ENCODE measurements around the gene TRPM7.

TRPM7 gene

DNA sequence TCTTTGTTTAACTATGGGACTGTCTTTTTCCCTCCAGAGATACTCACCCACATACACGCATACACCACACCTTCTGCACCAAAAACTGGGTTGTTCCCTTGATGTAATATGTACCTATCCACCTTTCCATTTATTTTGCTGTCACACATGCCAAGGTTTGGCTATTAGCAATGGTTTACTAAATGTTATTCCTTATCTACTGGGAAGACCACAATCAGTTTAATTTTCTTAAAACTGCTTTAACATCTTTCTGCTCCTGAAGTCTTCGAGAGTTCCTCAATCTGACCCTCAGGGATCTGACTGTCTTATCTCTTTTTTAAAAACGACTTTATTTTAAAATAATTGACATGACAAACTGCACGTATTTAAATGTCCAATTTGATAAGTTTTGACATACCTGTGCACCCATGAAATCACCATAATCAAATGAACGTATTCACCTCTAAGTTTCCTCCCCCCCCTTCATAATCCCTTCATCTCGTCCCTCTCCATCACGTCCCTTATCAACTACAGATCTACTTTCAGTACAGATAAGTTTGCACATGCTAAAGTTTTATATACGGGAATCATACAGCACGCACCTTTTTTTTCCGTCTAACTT lies 805 bp upstream of the TRPM7 start:
- H3K27ac ChIP-seq (ENCODE audit: low read length): no peak overlapping the region
- H3K36me3 ChIP-seq (ENCODE audit: insufficient read depth, low read depth, low read length): peaks cover 15% of the 10 kb centered on the region
- no peaks in the 10 kb centered on the region for H3K9me3 ChIP-seq (ENCODE audit: insufficient read depth, low read depth, low read length)
- H3K4me3 ChIP-seq (ENCODE audit: low read length): peak overlapping the region; percentile 100
- peaks cover 2% of the 10 kb centered on the region; the same call in 1 of the 2 replicates for H3K4me1 ChIP-seq (ENCODE audit: insufficient read depth, low read length)
- no peaks in the 10 kb centered on the region for H3K27me3 ChIP-seq (ENCODE audit: insufficient read depth, low read length)
- H3K9ac ChIP-seq (ENCODE audit: low read depth, low read length): peak overlapping the region; percentile 99

DNA sequence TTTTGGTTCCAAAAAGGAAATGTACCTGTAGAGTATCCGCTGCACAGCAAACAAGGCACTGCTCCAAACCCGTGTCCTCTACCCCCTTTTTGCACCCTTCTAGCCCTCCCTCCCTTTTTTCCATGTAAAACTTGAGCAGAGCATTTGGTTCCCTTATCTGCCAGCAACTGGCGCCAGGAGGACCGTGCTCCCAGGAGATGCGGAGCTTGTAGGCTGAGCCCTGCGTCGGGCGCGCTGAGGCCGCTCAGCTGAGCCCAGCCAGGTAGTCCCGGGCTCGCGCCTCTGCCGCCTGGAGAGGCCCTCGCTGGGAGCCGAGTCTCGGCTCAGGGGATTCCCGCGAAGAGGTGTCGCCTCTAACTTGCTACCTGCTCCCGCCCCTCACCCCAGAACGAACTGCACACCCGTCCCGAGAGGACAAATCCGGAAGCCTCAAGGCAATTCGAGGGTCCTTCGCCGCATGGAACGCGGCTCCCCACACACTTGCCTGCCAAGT lies 575 bp downstream of the TRPM7 start:
- Histone ChIP-seq H3K36me3 (ENCODE audit: insufficient read depth, low read depth, low read length) (peaks cover 15% of the 10 kb centered on the region), H3K27ac (ENCODE audit: low read length) (peak overlapping the region; percentile 63), H3K9ac (ENCODE audit: low read depth, low read length) (peak overlapping the region; percentile 99), H3K27me3 (ENCODE audit: insufficient read depth, low read length) (no peaks in the 10 kb centered on the region), H3K4me1 (ENCODE audit: insufficient read depth, low read length) (peaks cover 2% of the 10 kb centered on the region; the same call in 1 of the 2 replicates), H3K4me3 (ENCODE audit: low read length) (peak overlapping the region; percentile 100), H3K9me3 (ENCODE audit: insufficient read depth, low read depth, low read length) (no peaks in the 10 kb centered on the region)

DNA sequence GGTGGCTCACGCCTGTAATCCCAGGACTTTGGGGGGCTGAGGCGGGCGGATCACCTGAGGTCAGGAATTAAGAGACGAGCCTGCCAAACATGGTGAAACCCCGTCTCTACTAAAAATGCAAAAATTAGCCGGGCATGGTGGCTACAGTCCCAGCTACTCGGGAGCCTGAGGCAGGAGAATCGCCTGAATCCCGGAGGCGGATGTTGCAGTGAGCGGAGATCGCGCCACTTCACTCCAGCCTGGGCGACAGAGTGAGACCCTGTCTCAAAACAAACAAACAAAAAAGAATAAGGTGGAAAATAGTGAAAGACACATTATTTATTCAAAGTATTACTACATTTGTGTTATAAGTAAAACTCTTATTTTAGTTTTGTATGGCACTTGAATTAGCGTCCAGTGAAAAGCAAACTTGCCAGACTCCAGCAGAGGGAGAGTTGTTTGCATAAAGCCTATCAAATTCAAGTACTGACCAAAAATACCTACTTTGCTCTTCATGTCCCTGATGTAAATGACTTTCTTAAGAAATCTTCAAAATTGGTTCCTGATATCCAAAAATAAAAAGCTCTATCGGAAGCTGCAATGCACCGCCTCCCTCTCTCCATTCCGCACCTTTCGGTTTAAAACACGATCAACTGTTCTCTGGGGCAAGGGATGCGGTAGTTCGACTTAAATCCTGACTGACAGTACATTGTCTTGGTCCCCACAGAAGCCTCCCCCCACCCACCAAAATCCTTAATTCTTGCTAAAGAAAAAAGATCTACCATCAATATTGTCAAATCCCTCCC lies 1.2 kb downstream of the TRPM7 start:
- Histone ChIP-seq H3K4me3 (ENCODE audit: low read length) (peak overlapping the region; percentile 100), H3K9me3 (ENCODE audit: insufficient read depth, low read depth, low read length) (no peaks in the 10 kb centered on the region), H3K9ac (ENCODE audit: low read depth, low read length) (peak overlapping the region; percentile 99), H3K27me3 (ENCODE audit: insufficient read depth, low read length) (no peaks in the 10 kb centered on the region), H3K27ac (ENCODE audit: low read length) (peak overlapping the region; percentile 63), H3K36me3 (ENCODE audit: insufficient read depth, low read depth, low read length) (peaks cover 15% of the 10 kb centered on the region), H3K4me1 (ENCODE audit: insufficient read depth, low read length) (peaks cover 2% of the 10 kb centered on the region; the same call in 1 of the 2 replicates)

DNA sequence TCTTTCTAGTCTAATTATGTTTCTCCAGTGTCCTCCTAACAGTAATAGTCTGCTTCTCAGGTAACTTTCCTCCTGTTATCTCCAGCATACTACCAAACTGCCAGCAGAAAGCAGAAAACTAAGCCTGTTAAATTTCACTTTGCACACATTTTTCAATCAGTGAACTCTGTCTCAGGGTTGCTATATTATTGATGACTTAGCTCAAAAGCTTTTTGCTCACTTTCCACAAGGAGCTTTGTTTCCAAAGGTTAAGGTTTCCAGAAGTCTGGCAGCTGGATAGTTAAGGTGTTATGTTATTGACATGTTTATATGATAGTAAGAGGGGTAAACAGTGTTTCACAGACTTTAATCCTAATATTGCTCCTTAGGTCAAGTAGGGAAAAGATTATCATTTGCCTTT lies 5.1 kb downstream of the TRPM7 start:
- peaks cover 15% of the 10 kb centered on the region for H3K36me3 ChIP-seq (ENCODE audit: insufficient read depth, low read depth, low read length)
- no peak overlapping the region for H3K27ac ChIP-seq (ENCODE audit: low read length)
- H3K9me3 ChIP-seq (ENCODE audit: insufficient read depth, low read depth, low read length): no peaks in the 10 kb centered on the region
- H3K4me1 ChIP-seq (ENCODE audit: insufficient read depth, low read length): no peaks in the 10 kb centered on the region
- no peaks in the 10 kb centered on the region for H3K27me3 ChIP-seq (ENCODE audit: insufficient read depth, low read length)
- no peak overlapping the region for H3K9ac ChIP-seq (ENCODE audit: low read depth, low read length)
- H3K4me3 ChIP-seq (ENCODE audit: low read length): no peak overlapping the region

DNA sequence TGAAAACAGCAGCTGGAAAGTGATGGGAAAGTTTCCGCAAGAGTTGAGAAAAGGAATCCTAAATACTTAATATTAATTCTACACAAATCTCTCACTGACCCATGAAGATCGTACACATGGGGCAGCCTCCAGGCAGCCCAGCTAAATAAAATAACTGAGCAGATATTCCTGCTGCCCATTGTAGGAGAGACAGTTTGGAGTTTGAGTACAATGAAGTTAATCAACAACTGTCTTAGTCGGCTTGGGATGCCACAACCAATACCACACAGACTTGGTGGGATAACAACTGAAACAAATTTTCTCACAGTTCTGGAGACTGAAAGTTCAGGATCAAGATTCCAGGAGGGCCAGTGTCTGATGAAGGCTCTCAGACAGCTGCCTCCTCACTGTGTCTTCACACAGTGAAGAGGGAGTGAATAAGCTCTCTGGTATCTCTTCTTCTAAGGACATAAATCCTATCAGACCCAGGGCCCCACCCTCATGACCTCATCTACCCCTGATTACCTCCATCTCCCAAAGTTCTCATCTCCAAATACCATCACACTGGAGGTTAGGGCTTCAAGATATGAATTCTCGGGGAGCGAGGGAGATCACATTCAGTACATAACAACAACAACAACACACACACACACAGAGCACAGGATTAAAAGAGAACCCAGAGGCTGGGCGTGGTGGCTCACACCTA lies 9.7 kb downstream of the TRPM7 start:
- no peaks in the 10 kb centered on the region for H3K4me1 ChIP-seq (ENCODE audit: insufficient read depth, low read length)
- no peak overlapping the region for H3K9ac ChIP-seq (ENCODE audit: low read depth, low read length)
- no peak overlapping the region for H3K4me3 ChIP-seq (ENCODE audit: low read length)
- H3K36me3 ChIP-seq (ENCODE audit: insufficient read depth, low read depth, low read length): peaks cover 9% of the 10 kb centered on the region; the same call in 1 of the 2 replicates
- no peaks in the 10 kb centered on the region for H3K27me3 ChIP-seq (ENCODE audit: insufficient read depth, low read length)
- H3K9me3 ChIP-seq (ENCODE audit: insufficient read depth, low read depth, low read length): no peaks in the 10 kb centered on the region
- H3K27ac ChIP-seq (ENCODE audit: low read length): no peak overlapping the region

DNA sequence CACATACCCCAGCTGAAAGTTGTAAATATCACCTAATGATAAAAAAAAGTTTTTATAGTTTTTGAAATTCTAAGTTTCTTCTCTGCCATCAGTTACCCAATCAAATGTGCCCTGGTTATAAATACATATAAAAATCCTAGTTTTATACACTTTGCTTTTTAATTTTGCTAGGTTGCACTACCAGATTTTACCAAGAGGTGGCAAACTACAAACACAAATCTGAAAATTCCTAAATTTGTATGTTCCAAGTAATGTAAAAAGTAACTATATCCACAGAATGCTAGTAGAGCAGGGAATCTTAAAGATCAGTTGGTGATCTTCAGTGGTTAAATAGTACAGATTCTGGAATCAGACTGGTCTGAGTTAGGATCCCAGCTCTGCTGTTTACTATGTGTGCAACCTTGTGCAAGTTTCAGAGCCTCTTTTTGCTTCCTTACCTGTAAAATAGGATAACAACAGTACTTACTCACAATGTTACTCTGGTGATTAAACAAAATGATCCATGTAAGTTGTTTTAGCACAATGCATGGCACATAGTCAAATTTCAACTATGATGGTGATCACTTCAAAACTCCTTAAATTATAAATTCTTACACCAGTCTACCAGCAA lies 11.0 kb downstream of the TRPM7 start:
- Histone ChIP-seq H3K36me3 (ENCODE audit: insufficient read depth, low read depth, low read length) (peaks cover 9% of the 10 kb centered on the region; the same call in 1 of the 2 replicates), H3K27me3 (ENCODE audit: insufficient read depth, low read length) (no peaks in the 10 kb centered on the region), H3K9me3 (ENCODE audit: insufficient read depth, low read depth, low read length) (no peaks in the 10 kb centered on the region), H3K4me1 (ENCODE audit: insufficient read depth, low read length) (no peaks in the 10 kb centered on the region), H3K9ac (ENCODE audit: low read depth, low read length) (no peak overlapping the region), H3K27ac (ENCODE audit: low read length) (no peak overlapping the region), H3K4me3 (ENCODE audit: low read length) (no peak overlapping the region)

DNA sequence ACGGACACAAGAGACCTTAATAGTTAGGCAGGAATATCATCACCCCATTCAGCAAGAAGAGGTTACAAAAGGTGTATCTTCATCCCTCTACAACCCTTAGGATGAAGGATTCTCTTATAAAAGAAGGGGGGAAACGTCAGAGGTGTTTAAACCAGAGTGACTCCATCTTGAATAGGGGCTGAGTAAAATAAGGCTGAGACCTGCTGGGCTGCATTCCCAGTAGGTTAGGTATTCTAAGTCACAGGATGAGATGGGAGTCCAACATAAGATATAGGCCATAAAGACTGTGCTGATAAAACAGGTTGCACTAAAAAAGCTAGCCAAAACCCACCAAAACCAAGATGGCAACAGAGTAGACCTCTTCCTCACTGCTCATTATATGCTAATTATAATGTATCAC lies 16.5 kb downstream of the TRPM7 start:
- Histone ChIP-seq H3K9ac (ENCODE audit: low read depth, low read length) (no peak overlapping the region), H3K9me3 (ENCODE audit: insufficient read depth, low read depth, low read length) (peaks cover 5% of the 10 kb centered on the region; the same call in 1 of the 2 replicates), H3K27me3 (ENCODE audit: insufficient read depth, low read length) (no peaks in the 10 kb centered on the region), H3K4me1 (ENCODE audit: insufficient read depth, low read length) (no peaks in the 10 kb centered on the region), H3K4me3 (ENCODE audit: low read length) (no peak overlapping the region), H3K36me3 (ENCODE audit: insufficient read depth, low read depth, low read length) (peaks cover 21% of the 10 kb centered on the region), H3K27ac (ENCODE audit: low read length) (no peak overlapping the region)

DNA sequence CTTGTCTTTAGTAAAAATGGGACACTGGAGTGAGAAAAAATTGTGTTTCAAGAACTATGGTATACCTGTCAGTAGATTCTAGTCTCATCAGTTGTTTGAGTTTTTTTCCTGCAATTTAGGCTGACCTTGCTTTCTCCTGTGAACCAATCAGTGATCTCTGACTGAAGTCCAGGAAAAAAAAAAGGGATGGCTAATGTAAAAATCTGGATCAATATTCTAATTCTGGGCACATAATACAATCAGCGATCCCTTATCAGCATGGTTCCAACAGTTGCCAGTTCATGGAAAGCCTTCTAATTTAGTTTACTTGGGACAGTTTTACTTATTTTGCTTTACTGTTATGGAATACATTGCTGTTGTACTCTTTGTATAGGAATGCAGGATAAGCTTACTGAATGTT lies 17.0 kb downstream of the TRPM7 start:
- Histone ChIP-seq H3K9me3 (ENCODE audit: insufficient read depth, low read depth, low read length) (peaks cover 5% of the 10 kb centered on the region; the same call in 1 of the 2 replicates), H3K9ac (ENCODE audit: low read depth, low read length) (no peak overlapping the region), H3K27me3 (ENCODE audit: insufficient read depth, low read length) (no peaks in the 10 kb centered on the region), H3K36me3 (ENCODE audit: insufficient read depth, low read depth, low read length) (peaks cover 21% of the 10 kb centered on the region), H3K4me3 (ENCODE audit: low read length) (no peak overlapping the region), H3K27ac (ENCODE audit: low read length) (no peak overlapping the region), H3K4me1 (ENCODE audit: insufficient read depth, low read length) (no peaks in the 10 kb centered on the region)

DNA sequence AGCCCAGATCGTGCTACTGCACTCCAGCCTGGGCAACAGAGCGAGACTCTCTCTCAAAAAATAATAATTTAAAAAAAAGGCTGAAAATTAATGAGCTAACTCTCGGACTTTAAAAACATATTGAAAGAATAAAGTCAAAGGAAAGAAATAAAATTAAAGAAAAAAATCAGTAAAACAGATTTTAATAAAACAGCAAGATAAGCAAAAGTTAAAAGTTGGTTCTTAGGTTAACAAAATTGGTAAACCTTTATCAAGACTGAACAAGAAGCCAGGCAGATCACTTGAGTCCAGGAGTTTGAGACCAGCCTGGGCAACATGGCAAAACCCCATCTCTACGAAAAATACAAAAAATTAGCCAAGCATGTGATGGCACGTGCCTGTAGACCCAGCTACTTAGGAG lies 20.7 kb downstream of the TRPM7 start:
- H3K9ac ChIP-seq (ENCODE audit: low read depth, low read length): no peak overlapping the region
- H3K4me1 ChIP-seq (ENCODE audit: insufficient read depth, low read length): no peaks in the 10 kb centered on the region
- H3K36me3 ChIP-seq (ENCODE audit: insufficient read depth, low read depth, low read length): peaks cover 27% of the 10 kb centered on the region
- peaks cover 5% of the 10 kb centered on the region; the same call in 1 of the 2 replicates for H3K9me3 ChIP-seq (ENCODE audit: insufficient read depth, low read depth, low read length)
- H3K27me3 ChIP-seq (ENCODE audit: insufficient read depth, low read length): no peaks in the 10 kb centered on the region
- H3K4me3 ChIP-seq (ENCODE audit: low read length): no peak overlapping the region
- no peak overlapping the region for H3K27ac ChIP-seq (ENCODE audit: low read length)

DNA sequence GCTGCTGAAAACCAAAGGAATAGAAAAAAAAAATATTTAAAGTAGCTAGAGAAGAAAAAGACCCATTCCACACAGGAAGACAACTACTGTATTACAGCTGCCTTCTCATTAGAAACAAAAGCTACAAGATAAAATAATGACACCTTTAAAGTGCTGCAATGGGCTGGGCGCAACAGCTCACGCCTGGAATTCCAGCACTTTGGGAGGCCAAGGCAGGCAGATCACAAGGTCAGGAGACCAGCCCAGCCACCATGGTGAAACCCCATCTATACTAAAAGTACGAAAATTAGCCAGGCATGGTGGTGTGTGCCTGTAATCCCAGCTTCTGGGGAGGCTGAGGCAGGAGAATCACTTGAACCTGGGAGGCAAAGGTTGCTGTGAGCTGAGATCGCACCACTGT lies 31.0 kb downstream of the TRPM7 start:
- Histone ChIP-seq H3K36me3 (ENCODE audit: insufficient read depth, low read depth, low read length) (peaks cover 77% of the 10 kb centered on the region), H3K4me1 (ENCODE audit: insufficient read depth, low read length) (no peaks in the 10 kb centered on the region), H3K4me3 (ENCODE audit: low read length) (no peak overlapping the region), H3K9me3 (ENCODE audit: insufficient read depth, low read depth, low read length) (no peaks in the 10 kb centered on the region), H3K27ac (ENCODE audit: low read length) (no peak overlapping the region), H3K9ac (ENCODE audit: low read depth, low read length) (no peak overlapping the region), H3K27me3 (ENCODE audit: insufficient read depth, low read length) (no peaks in the 10 kb centered on the region)

DNA sequence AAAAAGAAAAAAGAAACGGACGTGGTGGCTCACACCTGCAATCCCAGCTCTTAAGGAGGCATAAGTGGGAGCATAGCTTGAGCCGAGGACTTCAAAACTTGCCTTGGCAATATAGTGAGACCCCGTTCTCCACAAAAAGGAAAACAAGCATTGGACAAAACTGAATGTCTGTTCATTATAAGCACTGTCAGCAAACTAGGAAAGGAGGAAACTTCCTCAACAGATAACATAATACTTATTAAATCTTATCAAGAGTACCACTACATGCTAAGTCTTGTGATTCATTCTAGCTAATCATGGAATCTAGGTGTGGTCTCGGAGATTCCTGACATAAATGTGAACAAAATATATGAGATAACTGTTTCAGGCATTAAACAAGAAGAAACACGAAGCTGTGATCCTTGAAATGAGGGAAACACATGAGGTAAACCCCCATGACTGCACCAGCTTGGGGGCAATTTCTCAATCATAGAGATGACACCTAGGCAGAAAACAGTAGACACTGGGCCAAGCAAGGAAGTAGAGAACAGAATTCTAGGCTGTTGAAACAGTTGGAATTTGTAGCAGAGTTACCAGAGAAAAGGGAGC lies 33.3 kb downstream of the TRPM7 start:
- H3K9me3 ChIP-seq (ENCODE audit: insufficient read depth, low read depth, low read length): no peaks in the 10 kb centered on the region
- no peak overlapping the region for H3K27ac ChIP-seq (ENCODE audit: low read length)
- no peak overlapping the region for H3K4me3 ChIP-seq (ENCODE audit: low read length)
- H3K36me3 ChIP-seq (ENCODE audit: insufficient read depth, low read depth, low read length): peaks cover 77% of the 10 kb centered on the region
- no peaks in the 10 kb centered on the region for H3K4me1 ChIP-seq (ENCODE audit: insufficient read depth, low read length)
- no peaks in the 10 kb centered on the region for H3K27me3 ChIP-seq (ENCODE audit: insufficient read depth, low read length)
- no peak overlapping the region for H3K9ac ChIP-seq (ENCODE audit: low read depth, low read length)
